Esophagus muscularis mucosa (tissue), 4 donors: Measurements from ENCODE around the gene PCDHGB5.

Experiments used
- EP300 ChIP-seq: sonication (generic); formaldehyde crosslinking; IDR thresholded peaks from one replicate; pipeline ENCODE4 v1.6.1; 2017; ENCODE audit warnings: antibody characterized with exemption
- POLR2A ChIP-seq: fragments of 450-650 bp; IDR thresholded peaks from one replicate; pipeline ENCODE4 v1.6.1; 2017; ENCODE audit warnings: antibody characterized with exemption, moderate library complexity, mild to moderate bottlenecking, low read depth
- POLR2AphosphoS5 ChIP-seq, 2 donors: sonication (generic); formaldehyde crosslinking; IDR thresholded peaks; one replicate each; pipeline ENCODE4 v1.6.1; 2017; ENCODE audit warnings: antibody characterized with exemption in 2 of 2
- TF ChIP-seq, protein P1 (sequence below), 3 experiments: fragments of 200-600 bp in 2 of 3; fragments of 450-650 bp in 1 of 3; sonication (generic) in 2 of 3; IDR thresholded peaks; one replicate each; pipeline ENCODE4 v1.5.1; 2017 to 2019; ENCODE audit warnings: antibody characterized with exemption in 3 of 3, mild to moderate bottlenecking in 2 of 3, moderate library complexity in 1 of 3

DNA sequence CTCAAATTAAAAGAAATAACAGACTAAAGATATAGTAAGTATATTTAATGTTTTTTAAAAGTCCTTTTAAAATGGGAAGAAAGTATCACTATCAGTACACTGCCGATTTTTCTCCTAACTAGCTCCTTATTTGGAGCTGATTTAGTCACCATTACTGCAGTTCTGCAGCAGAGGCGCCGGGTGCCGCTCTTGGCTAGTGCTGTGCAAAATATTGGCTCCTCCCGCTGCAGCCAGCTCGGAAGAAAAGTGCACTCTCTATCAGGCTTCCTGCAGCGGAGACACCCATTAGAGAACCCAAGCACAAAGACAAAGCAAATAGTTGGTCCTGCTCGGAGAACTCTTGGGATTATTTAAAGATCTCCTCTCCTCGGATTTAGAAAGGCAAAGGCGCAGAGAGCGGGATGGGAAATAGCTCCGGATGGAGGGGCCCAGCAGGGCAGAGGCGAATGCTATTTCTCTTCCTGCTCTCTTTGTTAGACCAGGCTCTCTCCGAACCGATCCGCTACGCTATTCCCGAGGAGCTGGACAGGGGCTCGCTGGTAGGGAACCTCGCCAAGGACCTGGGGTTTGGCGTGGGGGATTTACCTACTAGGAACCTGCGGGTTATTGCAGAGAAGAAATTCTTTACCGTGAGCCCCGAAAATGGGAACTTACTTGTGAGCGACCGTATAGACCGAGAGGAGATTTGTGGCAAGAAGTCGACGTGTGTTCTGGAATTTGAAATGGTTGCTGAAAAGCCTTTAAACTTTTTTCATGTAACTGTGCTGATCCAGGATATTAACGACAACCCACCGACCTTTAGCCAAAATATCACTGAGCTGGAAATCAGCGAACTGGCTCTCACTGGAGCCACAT lies 27.5 kb upstream of the PCDHGB5 start, which contains the start of gene PCDHGB3:
- TF ChIP-seq, protein P1, sequence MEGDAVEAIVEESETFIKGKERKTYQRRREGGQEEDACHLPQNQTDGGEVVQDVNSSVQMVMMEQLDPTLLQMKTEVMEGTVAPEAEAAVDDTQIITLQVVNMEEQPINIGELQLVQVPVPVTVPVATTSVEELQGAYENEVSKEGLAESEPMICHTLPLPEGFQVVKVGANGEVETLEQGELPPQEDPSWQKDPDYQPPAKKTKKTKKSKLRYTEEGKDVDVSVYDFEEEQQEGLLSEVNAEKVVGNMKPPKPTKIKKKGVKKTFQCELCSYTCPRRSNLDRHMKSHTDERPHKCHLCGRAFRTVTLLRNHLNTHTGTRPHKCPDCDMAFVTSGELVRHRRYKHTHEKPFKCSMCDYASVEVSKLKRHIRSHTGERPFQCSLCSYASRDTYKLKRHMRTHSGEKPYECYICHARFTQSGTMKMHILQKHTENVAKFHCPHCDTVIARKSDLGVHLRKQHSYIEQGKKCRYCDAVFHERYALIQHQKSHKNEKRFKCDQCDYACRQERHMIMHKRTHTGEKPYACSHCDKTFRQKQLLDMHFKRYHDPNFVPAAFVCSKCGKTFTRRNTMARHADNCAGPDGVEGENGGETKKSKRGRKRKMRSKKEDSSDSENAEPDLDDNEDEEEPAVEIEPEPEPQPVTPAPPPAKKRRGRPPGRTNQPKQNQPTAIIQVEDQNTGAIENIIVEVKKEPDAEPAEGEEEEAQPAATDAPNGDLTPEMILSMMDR (IDR thresholded peaks at IDR 0.05), result peak in 2 of 3 experiments; percentile 20 to 22
- TF ChIP-seq POLR2A (no peak), POLR2AphosphoS5 (IDR thresholded peaks at IDR 0.05) (no peak), EP300 (no peak)
